H9 (cell line): Measurements from ENCODE around the gene SHLD2. TPM values are rescaled to one million over a fixed set of nuclear protein-coding genes. Genes with fewer than 3 reads are reported as not detected.

Experiments used
- DNase-seq: peaks from one replicate; pipeline ENCODE4 v3.0.0-alpha.2; 2017
- H2AFZ ChIP-seq: one replicate; pipeline ENCODE4 v1.6.1; 2013; ENCODE audit warnings: mild to moderate bottlenecking, low read length, control low read depth, moderate library complexity
- H2AK5ac ChIP-seq: 2 replicates; pipeline ENCODE4 v1.6.1; 2013; ENCODE audit warnings: low read length, control low read depth, mixed read lengths; ENCODE audit not compliant: insufficient read length
- H2BK120ac ChIP-seq: one replicate; pipeline ENCODE4 v1.6.1; 2013; ENCODE audit warnings: low read depth, mild to moderate bottlenecking, low read length, control low read depth, inconsistent platforms; ENCODE audit not compliant: poor library complexity, severe bottlenecking
- H2BK12ac ChIP-seq: 2 replicates; pipeline ENCODE4 v1.6.1; 2013; ENCODE audit warnings: low read length, control low read depth, mixed read lengths, low read depth; ENCODE audit not compliant: insufficient read length
- H2BK15ac ChIP-seq: 2 replicates; pipeline ENCODE4 v1.6.1; 2013; ENCODE audit warnings: low read depth, low read length, control low read depth
- H2BK20ac ChIP-seq: one replicate; pipeline ENCODE4 v1.6.1; 2013; ENCODE audit warnings: low read depth, mild to moderate bottlenecking, low read length, control low read depth, inconsistent platforms; ENCODE audit not compliant: poor library complexity, severe bottlenecking
- H2BK5ac ChIP-seq: 2 replicates; pipeline ENCODE4 v1.6.1; 2013; ENCODE audit warnings: low read length, control low read depth, mixed read lengths; ENCODE audit not compliant: insufficient read length
- H3K14ac ChIP-seq: 2 replicates; pipeline ENCODE4 v1.6.1; 2013; ENCODE audit warnings: low read length, control low read depth; ENCODE audit not compliant: insufficient read depth
- H3K18ac ChIP-seq: 2 replicates; pipeline ENCODE4 v1.6.1; 2013; ENCODE audit warnings: low read depth, mild to moderate bottlenecking, mixed read lengths, low read length, control low read depth; ENCODE audit not compliant: insufficient read length
- H3K23ac ChIP-seq: 2 replicates; pipeline ENCODE4 v1.6.1; 2013; ENCODE audit warnings: low read length, control low read depth, mixed read lengths, low read depth; ENCODE audit not compliant: insufficient read length
- H3K23me2 ChIP-seq: 2 replicates; pipeline ENCODE4 v1.6.1; 2013; ENCODE audit warnings: low read depth, mild to moderate bottlenecking, mixed read lengths, low read length, control low read depth; ENCODE audit not compliant: insufficient read length, poor library complexity, severe bottlenecking
- H3K27ac ChIP-seq: 2 replicates; pipeline ENCODE4 v1.5.1; 2013; ENCODE audit warnings: low read length, control low read depth, mixed read lengths, low read depth; ENCODE audit not compliant: insufficient read length
- H3K27me3 ChIP-seq: 2 replicates; pipeline ENCODE4 v1.6.1; 2013; ENCODE audit warnings: low read length, control low read depth, inconsistent platforms; ENCODE audit not compliant: insufficient read depth
- H3K4ac ChIP-seq: 2 replicates; pipeline ENCODE4 v1.6.1; 2013; ENCODE audit warnings: low read depth, mild to moderate bottlenecking, control low read depth, inconsistent platforms, low read length, moderate library complexity
- H3K4me1 ChIP-seq: 2 replicates; pipeline ENCODE4 v1.6.1; 2013; ENCODE audit warnings: low read length, control low read depth, inconsistent platforms; ENCODE audit not compliant: insufficient read depth
- H3K4me2 ChIP-seq: 2 replicates; pipeline ENCODE4 v1.6.1; 2013; ENCODE audit warnings: low read length, control low read depth, mixed read lengths; ENCODE audit not compliant: insufficient read length, insufficient read depth
- H3K56ac ChIP-seq: 2 replicates; pipeline ENCODE4 v1.6.1; 2013; ENCODE audit warnings: low read depth, mild to moderate bottlenecking, mixed read lengths, low read length, control low read depth; ENCODE audit not compliant: insufficient read length
- H3K79me1 ChIP-seq: 2 replicates; pipeline ENCODE4 v1.6.1; 2013; ENCODE audit warnings: low read depth, mild to moderate bottlenecking, moderate library complexity, low read length, control low read depth, inconsistent platforms; ENCODE audit not compliant: insufficient read depth, poor library complexity, severe bottlenecking
- H3K79me2 ChIP-seq: 2 replicates; pipeline ENCODE4 v1.6.1; 2013; ENCODE audit warnings: low read length, control low read depth, inconsistent platforms; ENCODE audit not compliant: insufficient read depth
- H3K9ac ChIP-seq: 2 replicates; pipeline ENCODE4 v1.6.1; 2013; ENCODE audit warnings: low read length, control low read depth, mixed read lengths; ENCODE audit not compliant: insufficient read length; ENCODE audit errors: extremely low read depth
- H3K9me3 ChIP-seq: one replicate; pipeline ENCODE4 v1.6.1; 2013; ENCODE audit warnings: low read depth, low read length, inconsistent platforms; ENCODE audit not compliant: control insufficient read depth
- H3T11ph ChIP-seq: one replicate; pipeline ENCODE4 v1.6.1; 2013; ENCODE audit warnings: mild to moderate bottlenecking, low read length, control low read depth, inconsistent platforms
- H4K20me1 ChIP-seq: one replicate; pipeline ENCODE4 v1.6.1; 2013; ENCODE audit not compliant: control insufficient read depth, insufficient read length, insufficient read depth
- H4K5ac ChIP-seq: 2 replicates; pipeline ENCODE4 v1.6.1; 2013; ENCODE audit warnings: low read depth, mild to moderate bottlenecking, mixed read lengths, low read length, control low read depth; ENCODE audit not compliant: insufficient read length
- H4K8ac ChIP-seq: replicated peaks from 2 replicates; pipeline ENCODE4 v1.6.1; 2013; ENCODE audit warnings: low read length, control low read depth, mixed read lengths, low read depth; ENCODE audit not compliant: insufficient read length
- H4K91ac ChIP-seq: 2 replicates; pipeline ENCODE4 v1.6.1; 2013; ENCODE audit warnings: low read depth, mild to moderate bottlenecking, moderate library complexity, mixed read lengths, low read length, control low read depth; ENCODE audit not compliant: insufficient read length
- H3K27ac Mint-ChIP-seq, 3 experiments: 2 replicates in 2 of 3; 3 replicates in 1 of 3; pipeline ENCODE4 v1.8.0; 2020 to 2021; ENCODE audit warnings: mixed read lengths in 3 of 3, mild to moderate bottlenecking in 1 of 3, moderate library complexity in 1 of 3
- H3K27me3 Mint-ChIP-seq: 2 replicates; pipeline ENCODE4 v1.8.0; 2021; ENCODE audit warnings: low read depth, mild to moderate bottlenecking, moderate library complexity, mixed read lengths
- H3K36me3 Mint-ChIP-seq, 3 experiments: 2 replicates in 2 of 3; 3 replicates in 1 of 3; pipeline ENCODE4 v1.8.0; 2020 to 2021; ENCODE audit warnings: low read depth in 3 of 3, mixed read lengths in 3 of 3; ENCODE audit not compliant: insufficient read depth in 1 of 3
- H3K4me1 Mint-ChIP-seq, 2 experiments: 2 replicates each; pipeline ENCODE4 v1.8.0; 2020; ENCODE audit warnings: mixed read lengths in 2 of 2
- H3K4me3 Mint-ChIP-seq, 2 experiments: 2 replicates in 1 of 2; 3 replicates in 1 of 2; pipeline ENCODE4 v1.8.0; 2020 to 2021; ENCODE audit warnings: mild to moderate bottlenecking in 2 of 2, mixed read lengths in 2 of 2, moderate library complexity in 1 of 2
- H3K9me3 Mint-ChIP-seq, 2 experiments: 2 replicates in 1 of 2; 3 replicates in 1 of 2; pipeline ENCODE4 v1.8.0; 2020; ENCODE audit warnings: mild to moderate bottlenecking in 2 of 2, mixed read lengths in 2 of 2, moderate library complexity in 1 of 2
- CTCF ChIP-seq: fragments of 200-600 bp; sonication (generic); conservative IDR thresholded peaks from 3 replicates; pipeline ENCODE4 v1.8.0; 2021; ENCODE audit warnings: antibody characterized with exemption, mild to moderate bottlenecking
- WGBS: extraction: QIAGEN DNeasy Blood & Tissue Kit; methylation state at CpG from one replicate; pipeline ENCODE4 v1.1.7; 2013; ENCODE audit warnings: missing lambda C conversion rate, low lambda C conversion rate, mixed read lengths; ENCODE audit not compliant: insufficient read length; ENCODE audit errors: extremely low coverage; 5-methylcytosine and 5-hydroxymethylcytosine counted together
- total RNA-seq: library from RNA; stranded (reverse); gene quantifications from 2 replicates; pipeline ENCODE4 v1.2.1, GENCODE V29; 2021

The SHLD2 gene
- total RNA-seq, 1 experiment from 2014 or later = 27.8 TPM

GRCh38 chr10:87068281-87068680 lies 26.7 kb upstream of the SHLD2 start:
- Histone ChIP-seq H3K79me2 (no peaks in the 10 kb centered on the region), H2BK5ac (no peak overlapping the region), H2BK15ac (no peak overlapping the region), H3K4me2 (no peak overlapping the region), H3K27me3 (no peaks in the 10 kb centered on the region), H3K4me1 (no peaks in the 10 kb centered on the region), H3K18ac (no peak overlapping the region), H4K20me1 (no peaks in the 10 kb centered on the region), H2BK20ac (no peak overlapping the region), H3K56ac (no peak overlapping the region), H4K91ac (no peak overlapping the region), H3K14ac (no peak overlapping the region), H3K9me3 (no peaks in the 10 kb centered on the region), H3K23ac (no peak overlapping the region), H2BK120ac (no peak overlapping the region), H4K5ac (no peak overlapping the region), H3K79me1 (no peaks in the 10 kb centered on the region), H2AFZ (no peak overlapping the region), H3T11ph (no peak overlapping the region), H2AK5ac (no peak overlapping the region), H3K23me2 (no peaks in the 10 kb centered on the region), H3K27ac (no peak overlapping the region), H2BK12ac (no peak overlapping the region), H3K9ac (no peak overlapping the region), H4K8ac (no peak overlapping the region), H3K4ac (no peak overlapping the region)
- Mint-ChIP-seq H3K4me3 (no peak overlapping the region), H3K27me3 (no peaks in the 10 kb centered on the region), H3K36me3 (peaks cover 24 to 79% (median 62%) of the 10 kb centered on the region in 3 experiments; a peak in 6 of 7 replicates), H3K27ac (no peak overlapping the region), H3K9me3 (no peaks in the 10 kb centered on the region), H3K4me1 (no peaks in the 10 kb centered on the region)
- no peak for TF ChIP-seq CTCF
- no CpG with 5 or more reads among the region's 1 CpG for WGBS
- no peak for DNase-seq
